Head of caudate nucleus (tissue), 42 donors: ENCODE results near the gene KCNK6.
"Not testable (repeated sequence)": the region's sequence is repeated elsewhere in the genome, so short reads cannot be mapped to it uniquely, and the experiment has no call there.

Experiments
- DNase-seq, 42 donors: peaks; one replicate each; pipeline versions ENCODE4 v3.0.0 to v3.0.0-alpha.2; 2020 to 2021; ENCODE audit warnings: mixed read lengths in 7 of 42
- intact Hi-C: fragments of 100-400 bp; cut with DNase I; formaldehyde crosslinking; loops from one replicate; pipeline ENCODE4 v1.15.0; 2022

The KCNK6 gene

GRCh38 chr19:38316477-38317067, 3.1 kb upstream of the KCNK6 start:
- peak in 1 of 42 donors; percentile 20 for DNase-seq
- intact Hi-C loops = loop anchor here (5.0 kb wide), 1 partner anchor 74 kb away; no protein-coding TSS in a partner anchor

GRCh38 chr19:38317104-38317612, 2.5 kb upstream of the KCNK6 start:
- peak in 6 of 42 donors; percentile 12 to 46 (median 30) for DNase-seq
- intact Hi-C loops = loop anchor here (5.0 kb wide), 1 partner anchor 75 kb away; no protein-coding TSS in a partner anchor

DNA sequence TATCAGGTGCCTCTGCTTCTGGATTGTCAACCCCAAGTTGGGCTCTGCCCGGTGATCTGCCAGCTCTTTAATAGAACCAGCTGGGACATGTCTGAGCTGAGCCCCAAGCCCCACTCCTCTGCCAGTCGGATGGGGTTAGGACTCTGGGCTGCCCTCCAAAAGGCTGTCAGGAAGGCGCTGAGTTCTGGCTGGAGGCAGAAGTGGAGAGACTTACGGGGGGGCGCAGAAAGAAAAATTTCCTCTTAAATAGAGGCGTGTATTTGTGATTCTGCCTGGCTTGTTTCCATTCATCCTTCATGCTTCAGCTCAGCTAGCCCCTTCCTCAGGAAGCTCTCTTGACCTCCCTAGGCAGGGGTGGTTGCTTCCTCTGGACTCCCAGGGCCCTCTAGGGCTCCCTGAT, 985 bp upstream of the KCNK6 start:
- intact Hi-C loops = loop anchor here (5.0 kb wide), 1 partner anchor 76 kb away; no protein-coding TSS in a partner anchor
- peak in 1 of 42 donors; percentile 15 for DNase-seq

DNA sequence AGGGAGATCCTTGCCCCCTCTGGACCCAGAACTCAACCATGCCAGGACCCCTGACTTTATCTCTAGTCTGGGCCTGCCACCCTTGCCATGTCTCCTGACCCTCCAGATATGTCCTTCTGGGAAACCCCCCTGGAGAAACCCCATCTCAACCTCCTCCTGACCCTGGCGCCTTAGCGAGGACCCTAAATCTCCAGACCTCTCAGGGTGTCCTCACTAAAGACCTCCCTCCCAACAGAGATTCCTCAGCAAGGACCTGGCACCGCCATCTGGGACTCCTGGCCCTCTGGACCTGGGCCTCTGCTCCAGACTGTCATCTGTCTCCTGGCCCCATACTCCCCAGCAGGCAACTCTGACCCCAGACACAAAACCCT, 1.3 kb downstream of the KCNK6 start:
- intact Hi-C loops = no loop called here
- DNase-seq = no peak

- DNase-seq = no peak
- intact Hi-C loops = no loop called here
Measured at GRCh38 chr19:38321646-38322196, 2.1 kb downstream of the KCNK6 start.

DNA sequence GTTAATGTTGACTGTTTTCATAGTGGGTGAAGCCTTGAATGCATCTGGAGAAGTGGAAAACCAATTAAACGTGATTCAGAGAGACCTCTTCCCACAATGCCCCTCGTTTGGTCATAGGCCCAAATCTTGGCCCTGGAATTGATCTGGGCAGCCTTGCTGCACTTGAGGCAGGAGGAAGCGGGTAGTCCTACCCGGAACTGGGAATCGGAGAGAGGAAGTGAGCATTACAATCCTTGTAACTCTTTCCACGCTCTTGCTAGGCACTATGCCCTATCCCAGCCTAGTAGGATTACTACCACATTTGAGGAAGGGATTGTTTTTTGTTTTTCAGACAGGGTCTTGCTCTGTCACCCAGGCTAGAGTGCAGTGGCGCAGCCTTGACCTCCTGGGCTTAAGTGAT, 3.6 kb downstream of the KCNK6 start:
- intact Hi-C loops = no loop called here

DNA sequence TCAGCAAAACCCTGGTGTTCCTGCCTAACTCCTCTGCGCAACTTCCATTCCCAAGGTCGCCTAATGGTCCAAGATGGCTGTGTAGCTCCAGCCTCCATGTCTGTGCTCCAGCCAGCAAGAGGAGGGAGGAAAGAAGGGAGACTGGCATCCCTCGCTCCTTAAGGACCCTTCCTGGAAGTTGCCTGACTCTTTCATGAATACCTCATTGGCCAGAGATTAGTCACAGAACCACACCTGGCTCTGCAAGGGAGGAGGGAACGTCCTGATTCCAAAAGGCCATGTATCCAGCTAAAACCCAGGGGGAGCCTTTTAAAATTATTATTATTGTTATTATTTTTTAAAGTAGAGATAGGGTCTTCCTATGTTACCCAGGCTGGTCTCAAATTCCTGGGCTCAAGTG, 4.8 kb downstream of the KCNK6 start:
- intact Hi-C loops = no loop called here

More for the DNA sequence above, 3.6 kb downstream of the KCNK6 start:
- no peak for DNase-seq

DNA sequence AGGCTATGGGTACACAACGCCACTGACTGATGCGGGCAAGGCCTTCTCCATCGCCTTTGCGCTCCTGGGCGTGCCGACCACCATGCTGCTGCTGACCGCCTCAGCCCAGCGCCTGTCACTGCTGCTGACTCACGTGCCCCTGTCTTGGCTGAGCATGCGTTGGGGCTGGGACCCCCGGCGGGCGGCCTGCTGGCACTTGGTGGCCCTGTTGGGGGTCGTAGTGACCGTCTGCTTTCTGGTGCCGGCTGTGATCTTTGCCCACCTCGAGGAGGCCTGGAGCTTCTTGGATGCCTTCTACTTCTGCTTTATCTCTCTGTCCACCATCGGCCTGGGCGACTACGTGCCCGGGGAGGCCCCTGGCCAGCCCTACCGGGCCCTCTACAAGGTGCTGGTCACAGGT, 6.9 kb downstream of the KCNK6 start:
- no peak for DNase-seq
- intact Hi-C loops = no loop called here

More for the DNA sequence above, 4.8 kb downstream of the KCNK6 start:
- DNase-seq = no peak

GRCh38 chr19:38329651-38330050, 10.0 kb downstream of the KCNK6 start:
- DNase-seq = no peak
- intact Hi-C loops = loop anchor here (5.0 to 10.0 kb wide), 3 partner anchors 82 to 185 kb away; no protein-coding TSS in a partner anchor

- no peak for DNase-seq
- intact Hi-C loops = loop anchor here (5.0 to 10.0 kb wide), 3 partner anchors 84 to 187 kb away; no protein-coding TSS in a partner anchor
Measured at GRCh38 chr19:38331728-38332127, 12.1 kb downstream of the KCNK6 start.

- no peak for DNase-seq
- intact Hi-C loops = loop anchor here (5.0 to 10.0 kb wide), 3 partner anchors 86 to 188 kb away; no protein-coding TSS in a partner anchor
Measured at GRCh38 chr19:38333245-38333644, 13.6 kb downstream of the KCNK6 start.

GRCh38 chr19:38335949-38336637, 16.4 kb downstream of the KCNK6 start:
- intact Hi-C loops = loop anchor here (1.0 to 10.0 kb wide), 2 partner anchors 38 to 191 kb away; partner anchors contain the start of gene PSMD8
- peak; percentile 88 to 99 (median 96) for DNase-seq

- intact Hi-C loops = loop anchor here (1.0 to 10.0 kb wide), 2 partner anchors 38 to 192 kb away; partner anchors contain the start of gene PSMD8
- DNase-seq = peak; percentile 80 to 98 (median 94)
Measured at GRCh38 chr19:38336638-38337359, 17.2 kb downstream of the KCNK6 start.

- intact Hi-C loops = loop anchor here (10.0 kb wide), 1 partner anchor 193 kb away; no protein-coding TSS in a partner anchor
- DNase-seq = peak in 1 of 42 donors; percentile 23
Measured at GRCh38 chr19:38337360-38337653, 17.7 kb downstream of the KCNK6 start.

DNA sequence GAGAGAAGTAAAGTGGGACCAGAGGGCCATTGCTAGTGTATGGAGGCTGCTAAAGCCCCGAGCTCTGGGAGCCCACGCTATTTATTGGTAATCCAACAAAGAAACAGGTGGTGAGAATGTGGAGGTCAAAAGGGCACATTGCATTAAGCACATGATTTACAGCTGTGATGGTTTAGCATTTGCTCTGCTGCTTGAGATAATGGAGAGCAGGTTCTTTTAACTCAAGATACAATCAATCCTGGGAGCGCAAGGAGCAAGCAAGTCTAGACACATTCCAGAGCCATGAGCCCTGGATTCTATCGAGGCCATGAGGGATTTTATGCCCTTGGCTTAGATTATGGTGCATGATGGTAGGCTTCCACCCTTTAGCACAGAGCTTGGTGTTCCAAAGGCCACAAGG, 19.4 kb downstream of the KCNK6 start:
- DNase-seq = not testable (repeated sequence)
- intact Hi-C loops = loop anchor here (10.0 kb wide), 1 partner anchor 194 kb away; no protein-coding TSS in a partner anchor

GRCh38 chr19:38340927-38341326, 21.3 kb downstream of the KCNK6 start:
- intact Hi-C loops = no loop called here
- no peak for DNase-seq

- no peak for DNase-seq
Measured at GRCh38 chr19:38346837-38347236, 27.2 kb downstream of the KCNK6 start.

GRCh38 chr19:38350883-38351282, 31.2 kb downstream of the KCNK6 start:
- no peak for DNase-seq
- intact Hi-C loops = no loop called here

More at GRCh38 chr19:38346837-38347236, 27.2 kb downstream of the KCNK6 start:
- intact Hi-C loops = no loop called here

DNA sequence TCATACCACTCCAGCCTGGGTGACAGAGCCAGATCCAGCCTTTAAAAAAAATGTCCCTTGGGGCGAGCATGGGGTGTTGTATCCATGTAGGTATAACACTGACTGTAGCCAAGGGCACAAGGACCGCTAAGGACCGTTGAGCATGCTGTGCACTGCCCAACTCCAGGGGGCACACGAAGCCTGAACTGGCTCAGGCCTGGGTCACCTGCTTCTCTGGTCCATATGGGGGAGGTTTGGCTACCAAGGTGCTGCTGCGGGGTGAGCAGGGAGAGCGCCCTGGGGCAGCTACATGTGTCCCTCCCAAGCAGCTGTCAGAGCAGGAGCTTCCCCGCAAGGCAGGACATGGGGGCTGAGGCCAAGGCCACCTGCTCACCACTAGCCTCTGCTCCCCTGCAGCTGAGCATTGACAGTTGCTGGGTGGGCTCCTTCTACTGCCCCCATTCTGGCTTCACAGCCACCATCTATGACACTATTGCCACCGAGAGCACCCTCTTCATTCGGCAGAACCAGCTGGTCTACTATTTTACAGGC, 32.3 kb downstream of the KCNK6 start:
- intact Hi-C loops = no loop called here
- DNase-seq = no peak
